Measurements from ENCODE around the gene IL27RA. TPM values are rescaled to one million over a fixed set of nuclear protein-coding genes. Genes with fewer than 3 reads are reported as not detected.

Gene IL27RA
- total RNA-seq, 1 experiment from 2014 or later, result 6.0 TPM

DNA sequence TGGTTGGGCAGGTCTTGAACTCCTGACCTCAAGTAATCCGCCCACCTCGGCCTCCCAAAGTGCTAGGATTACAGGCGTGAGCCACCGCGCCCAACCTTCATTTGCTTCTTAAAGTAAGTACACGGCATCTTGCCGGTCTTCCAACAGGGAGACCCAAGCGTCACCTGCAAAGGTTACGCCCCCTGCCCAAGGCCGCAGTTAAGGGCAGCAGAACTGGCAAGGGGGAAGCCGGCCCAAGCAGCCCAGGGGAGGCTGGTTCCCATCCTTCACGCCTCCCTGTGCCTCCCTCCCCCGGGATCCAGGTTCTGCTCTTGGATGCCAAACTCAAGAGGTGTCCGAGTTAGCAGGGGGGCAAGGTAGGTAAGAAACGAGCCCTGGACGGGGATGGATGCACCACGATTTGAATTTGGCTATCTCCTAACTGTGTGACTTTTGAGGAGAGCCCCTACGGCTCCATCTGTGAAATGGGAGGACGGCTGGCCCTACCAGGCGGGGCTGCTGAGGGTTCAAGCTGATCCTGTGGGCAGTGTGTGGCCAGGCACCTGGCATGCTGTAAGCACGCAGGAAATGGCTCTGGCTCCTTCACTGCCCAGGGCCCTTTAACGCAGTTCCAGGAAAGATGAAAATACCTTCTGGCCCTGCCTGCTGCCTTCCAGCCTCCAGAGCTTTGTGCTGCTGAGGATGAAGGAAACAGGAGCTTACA, 34.5 kb upstream of the IL27RA start:
- no peak for DNase-seq (ENCODE audit: low spot score)
- ChIA-PET CTCF (no interaction called here), POLR2A (ENCODE audit: low non-redundant PET) (no interaction called here)
- Histone ChIP-seq H3K36me3 (ENCODE audit: insufficient read depth, low read length, poor library complexity, severe bottlenecking) (peaks cover 11% of the 10 kb centered on the region), H3K4me1 (ENCODE audit: insufficient read depth, low read length, poor library complexity, severe bottlenecking) (no peaks in the 10 kb centered on the region), H3K27ac (ENCODE audit: low read depth, low read length, poor library complexity, severe bottlenecking) (no peak overlapping the region), H3K27me3 (replicated peaks; ENCODE audit: insufficient read depth, low read depth, low read length, poor library complexity) (no peaks in the 10 kb centered on the region), H3K9me3 (ENCODE audit: low read depth, low read length, poor library complexity, severe bottlenecking) (peaks cover 6% of the 10 kb centered on the region), H3K4me3 (ENCODE audit: low read depth, low read length, poor library complexity, severe bottlenecking) (no peak overlapping the region)
- TF ChIP-seq, protein P1, sequence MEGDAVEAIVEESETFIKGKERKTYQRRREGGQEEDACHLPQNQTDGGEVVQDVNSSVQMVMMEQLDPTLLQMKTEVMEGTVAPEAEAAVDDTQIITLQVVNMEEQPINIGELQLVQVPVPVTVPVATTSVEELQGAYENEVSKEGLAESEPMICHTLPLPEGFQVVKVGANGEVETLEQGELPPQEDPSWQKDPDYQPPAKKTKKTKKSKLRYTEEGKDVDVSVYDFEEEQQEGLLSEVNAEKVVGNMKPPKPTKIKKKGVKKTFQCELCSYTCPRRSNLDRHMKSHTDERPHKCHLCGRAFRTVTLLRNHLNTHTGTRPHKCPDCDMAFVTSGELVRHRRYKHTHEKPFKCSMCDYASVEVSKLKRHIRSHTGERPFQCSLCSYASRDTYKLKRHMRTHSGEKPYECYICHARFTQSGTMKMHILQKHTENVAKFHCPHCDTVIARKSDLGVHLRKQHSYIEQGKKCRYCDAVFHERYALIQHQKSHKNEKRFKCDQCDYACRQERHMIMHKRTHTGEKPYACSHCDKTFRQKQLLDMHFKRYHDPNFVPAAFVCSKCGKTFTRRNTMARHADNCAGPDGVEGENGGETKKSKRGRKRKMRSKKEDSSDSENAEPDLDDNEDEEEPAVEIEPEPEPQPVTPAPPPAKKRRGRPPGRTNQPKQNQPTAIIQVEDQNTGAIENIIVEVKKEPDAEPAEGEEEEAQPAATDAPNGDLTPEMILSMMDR (conservative IDR thresholded peaks at IDR 0.05; ENCODE audit: low read depth, low read length), result no peak
- TF ChIP-seq EZH2 (IDR thresholded peaks at IDR 0.05; ENCODE audit: borderline replicate concordance, low read depth, low read length, poor library complexity, severe bottlenecking), result no peak
- BruUV-seq (replicated peaks), result no TSS peak
- intact Hi-C loops (cut with micrococcal nuclease; ENCODE audit: unreplicated experiment), result no loop called here

DNA sequence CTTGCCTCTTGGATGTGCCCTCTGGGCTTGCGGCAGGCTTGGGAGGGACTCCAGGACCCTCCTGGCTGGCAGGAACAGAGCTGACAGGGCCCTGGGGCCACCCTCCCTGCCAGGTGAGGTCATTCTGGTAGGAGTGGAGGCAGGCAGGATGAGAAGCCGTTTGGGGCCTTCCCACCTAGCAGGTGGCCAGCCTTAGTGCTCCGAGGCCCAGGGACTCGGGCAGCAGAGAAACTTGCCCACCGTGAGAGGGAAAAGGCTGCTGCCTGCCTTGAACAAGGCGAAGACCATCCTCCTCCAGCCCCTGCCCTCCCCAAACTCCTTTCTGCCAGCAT, 34.0 kb upstream of the IL27RA start:
- Histone ChIP-seq H3K27me3 (replicated peaks; ENCODE audit: insufficient read depth, low read depth, low read length, poor library complexity) (no peaks in the 10 kb centered on the region), H3K4me3 (ENCODE audit: low read depth, low read length, poor library complexity, severe bottlenecking) (no peak overlapping the region), H3K9me3 (ENCODE audit: low read depth, low read length, poor library complexity, severe bottlenecking) (peaks cover 6% of the 10 kb centered on the region), H3K36me3 (ENCODE audit: insufficient read depth, low read length, poor library complexity, severe bottlenecking) (peaks cover 6% of the 10 kb centered on the region), H3K4me1 (ENCODE audit: insufficient read depth, low read length, poor library complexity, severe bottlenecking) (no peaks in the 10 kb centered on the region), H3K27ac (ENCODE audit: low read depth, low read length, poor library complexity, severe bottlenecking) (no peak overlapping the region)
- ChIA-PET CTCF (no interaction called here), POLR2A (ENCODE audit: low non-redundant PET) (no interaction called here)
- intact Hi-C loops (cut with micrococcal nuclease; ENCODE audit: unreplicated experiment), result no loop called here
- no peak for DNase-seq (ENCODE audit: low spot score)
- no TSS peak for BruUV-seq (replicated peaks)
- no peak for TF ChIP-seq EZH2 (IDR thresholded peaks at IDR 0.05; ENCODE audit: borderline replicate concordance, low read depth, low read length, poor library complexity, severe bottlenecking)
- TF ChIP-seq, protein P1 (conservative IDR thresholded peaks at IDR 0.05; ENCODE audit: low read depth, low read length), result no peak

DNA sequence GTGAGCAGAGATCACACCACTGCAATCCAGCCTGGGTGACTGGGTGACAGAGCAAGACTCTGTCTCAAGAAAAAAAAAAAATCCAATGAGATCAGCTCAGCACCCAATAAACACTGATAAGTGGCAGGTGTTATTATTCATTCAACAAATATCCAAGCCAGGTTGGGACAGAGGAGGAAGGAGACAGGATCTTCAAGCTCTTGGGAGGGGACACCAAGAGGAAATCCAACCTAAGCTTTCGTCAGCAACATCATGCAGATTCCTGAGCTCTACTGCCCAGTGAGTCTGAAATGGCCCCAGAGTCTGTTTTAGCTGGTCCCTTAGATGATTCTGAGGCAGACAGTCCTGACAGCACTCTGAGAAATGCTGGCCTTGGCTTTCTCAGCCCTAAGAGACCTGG, 33.1 kb upstream of the IL27RA start:
- no TSS peak for BruUV-seq (replicated peaks)
- intact Hi-C loops (cut with micrococcal nuclease; ENCODE audit: unreplicated experiment), result no loop called here
- Histone ChIP-seq H3K27ac (ENCODE audit: low read depth, low read length, poor library complexity, severe bottlenecking) (no peak overlapping the region), H3K4me3 (ENCODE audit: low read depth, low read length, poor library complexity, severe bottlenecking) (no peak overlapping the region), H3K9me3 (ENCODE audit: low read depth, low read length, poor library complexity, severe bottlenecking) (peaks cover 6% of the 10 kb centered on the region), H3K27me3 (replicated peaks; ENCODE audit: insufficient read depth, low read depth, low read length, poor library complexity) (no peaks in the 10 kb centered on the region), H3K4me1 (ENCODE audit: insufficient read depth, low read length, poor library complexity, severe bottlenecking) (no peaks in the 10 kb centered on the region), H3K36me3 (ENCODE audit: insufficient read depth, low read length, poor library complexity, severe bottlenecking) (peaks cover 4% of the 10 kb centered on the region)
- ChIA-PET POLR2A (ENCODE audit: low non-redundant PET) (interaction anchor here (0.6 kb wide), 1 partner anchor 10 kb away, joined by 9 read pairs; no protein-coding TSS in a partner anchor), CTCF (no interaction called here)
- no peak for DNase-seq (ENCODE audit: low spot score)
- TF ChIP-seq EZH2 (IDR thresholded peaks at IDR 0.05; ENCODE audit: borderline replicate concordance, low read depth, low read length, poor library complexity, severe bottlenecking), result no peak
- TF ChIP-seq, protein P1 (conservative IDR thresholded peaks at IDR 0.05; ENCODE audit: low read depth, low read length), result no peak

Data from A673 (cell line).